Mesendoderm (in vitro differentiated cells): ENCODE measurements around the gene LRFN3. TPM values are rescaled to one million over a fixed set of nuclear protein-coding genes. Genes with fewer than 3 reads are reported as not detected.
A peak's percentile ranks its signal among the peaks of the same experiment; 100 is the strongest.

Source experiments
- DNase-seq: peaks from one replicate; pipeline ENCODE4 v3.0.0; 2013
- H2AK5ac ChIP-seq: 2 replicates; pipeline ENCODE4 v1.6.1; 2013; ENCODE audit warnings: low read length, inconsistent platforms
- H2BK120ac ChIP-seq: 2 replicates; pipeline ENCODE4 v1.6.1; 2013; ENCODE audit warnings: low read depth, mild to moderate bottlenecking, low read length, moderate library complexity, mixed read lengths
- H2BK15ac ChIP-seq: replicated peaks from 2 replicates; pipeline ENCODE4 v1.6.1; 2013; ENCODE audit warnings: low read depth, mild to moderate bottlenecking, moderate library complexity
- H2BK5ac ChIP-seq: 2 replicates; pipeline ENCODE4 v1.6.1; 2013; ENCODE audit warnings: low read length, inconsistent platforms
- H3K18ac ChIP-seq: 2 replicates; pipeline ENCODE4 v1.6.1; 2013; ENCODE audit warnings: mild to moderate bottlenecking, low read length, mixed read lengths
- H3K23ac ChIP-seq: one replicate; pipeline ENCODE4 v1.6.1; 2013; ENCODE audit warnings: low read length
- H3K27ac ChIP-seq: 2 replicates; pipeline ENCODE4 v1.5.1; 2013; ENCODE audit warnings: low read depth, mild to moderate bottlenecking, inconsistent platforms, low read length, moderate library complexity
- H3K27me3 ChIP-seq: 2 replicates; pipeline ENCODE4 v1.6.1; 2013; ENCODE audit warnings: low read length, control low read depth, mild to moderate bottlenecking, inconsistent platforms; ENCODE audit not compliant: insufficient read depth, poor library complexity
- H3K36me3 ChIP-seq: 2 replicates; pipeline ENCODE4 v1.6.1; 2013; ENCODE audit warnings: low read length, inconsistent platforms; ENCODE audit not compliant: control insufficient read depth, insufficient read depth
- H3K4ac ChIP-seq: one replicate; pipeline ENCODE4 v1.6.1; 2013; ENCODE audit warnings: low read depth, mild to moderate bottlenecking, low read length, moderate library complexity
- H3K4me1 ChIP-seq: 2 replicates; pipeline ENCODE4 v1.6.1; 2013; ENCODE audit warnings: low read depth, low read length, inconsistent platforms; ENCODE audit not compliant: control insufficient read depth
- H3K4me2 ChIP-seq: 2 replicates; pipeline ENCODE4 v1.6.1; 2013; ENCODE audit warnings: low read length
- H3K4me3 ChIP-seq: 2 replicates; pipeline ENCODE4 v1.5.1; 2013; ENCODE audit warnings: mild to moderate bottlenecking, low read length
- H3K56ac ChIP-seq: one replicate; pipeline ENCODE4 v1.6.1; 2013; ENCODE audit warnings: low read length
- H3K79me1 ChIP-seq: 2 replicates; pipeline ENCODE4 v1.6.1; 2013; ENCODE audit warnings: low read length, inconsistent platforms
- H3K79me2 ChIP-seq: 2 replicates; pipeline ENCODE4 v1.6.1; 2013; ENCODE audit warnings: mild to moderate bottlenecking, low read length; ENCODE audit not compliant: control insufficient read depth, insufficient read depth
- H3K9ac ChIP-seq: 2 replicates; pipeline ENCODE4 v1.6.1; 2013; ENCODE audit warnings: low read length, inconsistent platforms
- H4K5ac ChIP-seq: one replicate; pipeline ENCODE4 v1.6.1; 2013; ENCODE audit warnings: low read length
- H4K8ac ChIP-seq: one replicate; pipeline ENCODE4 v1.6.1; 2013; ENCODE audit warnings: low read depth, mild to moderate bottlenecking, control low read depth, low read length, moderate library complexity
- WGBS: extraction: QIAGEN DNeasy Blood & Tissue Kit; methylation state at CpG from one replicate; pipeline ENCODE4 v1.1.7; 2013; ENCODE audit warnings: low lambda C conversion rate, missing lambda C conversion rate; ENCODE audit not compliant: insufficient coverage; ENCODE audit errors: extremely low coverage; 5-methylcytosine and 5-hydroxymethylcytosine counted together
- polyA plus RNA-seq, 2 experiments: library from polyadenylated mRNA; stranded (reverse); fragments of 200-250 nt; gene quantifications; one replicate each; pipeline ENCODE4 v1.2.3, GENCODE V29; 2013

The LRFN3 gene, protein sequence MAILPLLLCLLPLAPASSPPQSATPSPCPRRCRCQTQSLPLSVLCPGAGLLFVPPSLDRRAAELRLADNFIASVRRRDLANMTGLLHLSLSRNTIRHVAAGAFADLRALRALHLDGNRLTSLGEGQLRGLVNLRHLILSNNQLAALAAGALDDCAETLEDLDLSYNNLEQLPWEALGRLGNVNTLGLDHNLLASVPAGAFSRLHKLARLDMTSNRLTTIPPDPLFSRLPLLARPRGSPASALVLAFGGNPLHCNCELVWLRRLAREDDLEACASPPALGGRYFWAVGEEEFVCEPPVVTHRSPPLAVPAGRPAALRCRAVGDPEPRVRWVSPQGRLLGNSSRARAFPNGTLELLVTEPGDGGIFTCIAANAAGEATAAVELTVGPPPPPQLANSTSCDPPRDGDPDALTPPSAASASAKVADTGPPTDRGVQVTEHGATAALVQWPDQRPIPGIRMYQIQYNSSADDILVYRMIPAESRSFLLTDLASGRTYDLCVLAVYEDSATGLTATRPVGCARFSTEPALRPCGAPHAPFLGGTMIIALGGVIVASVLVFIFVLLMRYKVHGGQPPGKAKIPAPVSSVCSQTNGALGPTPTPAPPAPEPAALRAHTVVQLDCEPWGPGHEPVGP
- 7.6 TPM for polyA plus RNA-seq (2013, experiment 1 of 2)
- 8.2 TPM for polyA plus RNA-seq (2013, experiment 2 of 2)

DNA sequence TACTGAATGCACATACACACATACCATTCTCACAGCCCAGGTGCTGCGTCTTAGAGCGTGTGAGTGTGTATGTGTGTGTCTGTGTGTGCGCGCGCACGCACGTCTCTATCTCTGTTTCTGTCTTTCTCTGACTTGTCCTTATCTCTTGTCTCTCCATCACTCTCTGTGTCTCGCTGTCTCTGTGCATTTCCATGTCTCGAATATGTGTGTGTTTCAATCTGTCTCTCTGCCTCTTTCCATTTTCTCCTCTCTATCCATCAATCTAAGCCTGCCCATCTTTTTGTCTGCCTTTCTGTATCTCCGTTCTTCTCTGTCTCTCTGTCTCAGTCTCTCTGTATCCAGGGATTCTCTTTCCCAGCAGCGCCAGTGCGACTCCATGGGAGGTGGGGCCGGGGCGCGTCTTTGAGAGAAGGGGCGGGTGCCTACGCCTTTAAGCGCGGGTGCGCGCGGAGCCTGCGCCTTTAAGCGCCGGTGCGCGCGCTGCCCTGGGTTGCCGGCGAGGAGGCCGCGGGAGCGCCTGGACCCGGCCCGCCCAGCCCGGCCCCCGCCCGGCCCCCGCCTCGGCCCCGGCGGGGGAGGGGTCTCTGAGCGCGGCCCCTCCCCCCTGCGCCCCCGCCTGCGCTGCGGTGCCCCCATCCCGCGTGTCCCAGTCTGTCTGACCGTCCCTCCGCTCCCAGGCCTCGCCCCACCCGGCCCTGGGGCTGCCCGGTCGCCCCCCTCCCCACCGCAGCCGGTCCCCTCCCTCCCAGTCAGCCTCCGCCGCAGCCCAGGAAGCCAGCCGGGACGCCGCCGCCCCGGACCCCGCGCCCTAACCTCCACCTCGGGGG, at the start of gene LRFN3:
LRFN3 (plus strand) TSS at position 464 of the 827 bp plus-strand sequence. CDS start 3,052 bp downstream, outside the sequence.
- peak within 1 kb of the TSS; percentile 77 for H3K4me2 ChIP-seq

GRCh38 chr19:35887197-35887596, 49.0 kb upstream of the LRFN3 start:
- Histone ChIP-seq H3K4me2 (no peak overlapping the region), H3K4me3 (no peak overlapping the region), H2BK120ac (no peak overlapping the region), H3K56ac (no peak overlapping the region), H3K27ac (no peak overlapping the region), H3K79me1 (no peaks in the 10 kb centered on the region), H4K8ac (no peak overlapping the region), H4K5ac (no peak overlapping the region), H3K27me3 (no peaks in the 10 kb centered on the region), H3K4ac (no peak overlapping the region), H3K18ac (no peak overlapping the region), H3K36me3 (peaks cover 10% of the 10 kb centered on the region), H2BK15ac (no peak overlapping the region), H3K9ac (no peak overlapping the region), H3K4me1 (no peaks in the 10 kb centered on the region), H2AK5ac (no peak overlapping the region), H2BK5ac (no peak overlapping the region), H3K79me2 (no peaks in the 10 kb centered on the region), H3K23ac (no peak overlapping the region)
- WGBS, result no CpG with 5 or more reads among the region's 5 CpGs
- no peak for DNase-seq

More for the DNA sequence above, at the start of gene LRFN3:
- no peaks in the 10 kb centered on the region for H3K36me3 ChIP-seq
- H3K56ac ChIP-seq, result peak within 1 kb of the TSS; percentile 87
- peak; percentile 83 for DNase-seq
- no peak within 1 kb of the TSS for H4K8ac ChIP-seq
- H3K4me1 ChIP-seq, result peaks cover 10% of the 10 kb centered on the region
- H2BK5ac ChIP-seq, result no peak within 1 kb of the TSS
- no CpG with 5 or more reads among the region's 68 CpGs for WGBS
- H3K9ac ChIP-seq, result peak within 1 kb of the TSS; percentile 87
- peaks cover 3% of the 10 kb centered on the region for H3K79me1 ChIP-seq
- no peak within 1 kb of the TSS for H2AK5ac ChIP-seq
- H3K4ac ChIP-seq, result peak within 1 kb of the TSS; percentile 82
- H2BK120ac ChIP-seq, result no peak within 1 kb of the TSS
- no peak within 1 kb of the TSS for H4K5ac ChIP-seq
- no peak within 1 kb of the TSS for H3K23ac ChIP-seq
- peak within 1 kb of the TSS; percentile 66 for H3K4me3 ChIP-seq
- H3K79me2 ChIP-seq, result no peaks in the 10 kb centered on the region
- peak within 1 kb of the TSS; percentile 82 for H3K18ac ChIP-seq
- H2BK15ac ChIP-seq, result no peak within 1 kb of the TSS
- no peaks in the 10 kb centered on the region for H3K27me3 ChIP-seq
- H3K27ac ChIP-seq, result no peak within 1 kb of the TSS

DNA sequence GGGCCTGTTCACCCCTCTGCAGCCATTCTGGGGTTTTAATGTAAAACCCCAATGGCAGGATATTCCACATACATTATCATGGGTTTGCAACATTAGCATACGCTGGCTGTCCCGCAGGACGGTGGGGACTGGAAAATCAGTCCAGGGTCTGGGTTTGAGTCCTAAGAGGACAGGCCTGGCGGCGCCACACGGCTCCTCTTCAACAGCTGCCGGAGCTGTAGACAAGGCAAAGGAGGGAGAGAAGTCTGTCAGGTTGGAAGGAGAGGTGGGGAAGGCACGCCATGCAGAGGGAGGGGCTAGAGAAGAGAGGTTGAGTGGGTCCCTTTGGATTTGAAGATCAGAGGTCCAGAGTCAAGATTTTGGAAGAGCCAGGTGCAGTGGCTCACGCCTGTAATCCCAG, 47.8 kb upstream of the LRFN3 start:
- no peak overlapping the region for H3K56ac ChIP-seq
- WGBS, result no CpG with 5 or more reads among the region's 9 CpGs
- H2BK15ac ChIP-seq, result no peak overlapping the region
- H4K5ac ChIP-seq, result no peak overlapping the region
- H3K79me2 ChIP-seq, result no peaks in the 10 kb centered on the region
- no peaks in the 10 kb centered on the region for H3K4me1 ChIP-seq
- H3K4ac ChIP-seq, result no peak overlapping the region
- H3K4me3 ChIP-seq, result no peak overlapping the region
- no peak overlapping the region for H3K9ac ChIP-seq
- no peak for DNase-seq
- no peak overlapping the region for H2BK120ac ChIP-seq
- H3K4me2 ChIP-seq, result no peak overlapping the region
- H2AK5ac ChIP-seq, result no peak overlapping the region
- H3K79me1 ChIP-seq, result no peaks in the 10 kb centered on the region
- H3K36me3 ChIP-seq, result peaks cover 10% of the 10 kb centered on the region
- no peak overlapping the region for H4K8ac ChIP-seq
- H3K27me3 ChIP-seq, result no peaks in the 10 kb centered on the region
- no peak overlapping the region for H2BK5ac ChIP-seq
- H3K27ac ChIP-seq, result no peak overlapping the region
- H3K18ac ChIP-seq, result no peak overlapping the region
- H3K23ac ChIP-seq, result no peak overlapping the region

- Histone ChIP-seq H3K4me1 (no peaks in the 10 kb centered on the region), H3K23ac (no peak overlapping the region), H3K18ac (no peak overlapping the region), H4K5ac (no peak overlapping the region), H3K9ac (no peak overlapping the region), H3K4ac (no peak overlapping the region), H3K4me2 (no peak overlapping the region), H2BK5ac (no peak overlapping the region), H2AK5ac (no peak overlapping the region), H3K4me3 (no peak overlapping the region), H3K56ac (no peak overlapping the region), H3K27ac (no peak overlapping the region), H2BK15ac (no peak overlapping the region), H3K79me1 (no peaks in the 10 kb centered on the region), H2BK120ac (no peak overlapping the region), H3K27me3 (no peaks in the 10 kb centered on the region), H3K36me3 (peaks cover 12% of the 10 kb centered on the region), H4K8ac (no peak overlapping the region), H3K79me2 (no peaks in the 10 kb centered on the region)
- no CpG with 5 or more reads among the region's 18 CpGs for WGBS
- DNase-seq, result no peak
Measured at GRCh38 chr19:35889370-35890112, 46.6 kb upstream of the LRFN3 start.

DNA sequence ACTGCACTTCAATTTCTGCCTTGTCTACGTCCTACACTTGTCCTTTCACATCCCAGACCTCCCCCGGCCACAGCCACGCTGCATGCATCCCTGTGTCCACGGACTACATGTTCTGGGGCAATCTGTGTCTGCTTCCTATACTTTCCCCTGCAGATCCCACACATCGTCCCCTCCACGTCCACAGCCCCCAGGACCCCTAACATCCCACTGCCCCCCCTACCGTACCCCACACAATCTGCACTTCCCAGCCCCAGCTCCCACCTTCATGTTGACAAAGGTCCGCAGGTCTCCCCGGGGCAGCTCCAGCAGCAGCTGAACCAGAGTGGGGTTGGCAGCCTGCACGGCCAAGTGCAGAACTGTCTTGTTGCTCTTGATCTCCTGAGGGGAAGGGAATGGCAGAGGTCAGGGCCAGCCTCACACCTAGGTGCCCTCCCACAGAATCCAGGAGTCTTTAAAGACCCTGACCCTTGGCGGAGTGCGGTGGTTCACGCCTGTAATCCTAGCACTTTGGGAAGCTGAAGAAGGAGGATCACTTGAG, 46.0 kb upstream of the LRFN3 start:
- no peaks in the 10 kb centered on the region for H3K27me3 ChIP-seq

More for the DNA sequence above, 46.0 kb upstream of the LRFN3 start:
- Histone ChIP-seq H3K18ac (no peak overlapping the region), H2BK120ac (no peak overlapping the region), H3K79me1 (no peaks in the 10 kb centered on the region), H3K23ac (no peak overlapping the region), H3K79me2 (no peaks in the 10 kb centered on the region), H3K4ac (no peak overlapping the region), H2BK15ac (no peak overlapping the region), H3K4me1 (no peaks in the 10 kb centered on the region), H4K5ac (no peak overlapping the region), H3K36me3 (peaks cover 12% of the 10 kb centered on the region), H3K9ac (no peak overlapping the region), H3K56ac (no peak overlapping the region), H3K27ac (no peak overlapping the region), H2AK5ac (no peak overlapping the region), H4K8ac (no peak overlapping the region), H3K4me3 (no peak overlapping the region), H3K4me2 (no peak overlapping the region), H2BK5ac (no peak overlapping the region)
- no CpG with 5 or more reads among the region's 13 CpGs for WGBS
- DNase-seq, result no peak
